VCaP (cell line): ENCODE measurements around the gene IMPA2.

Source experiments
- H3K27ac ChIP-seq: fragments of 450-650 bp; 2 replicates; pipeline ENCODE4 v1.5.1; 2017
- TF ChIP-seq, protein P1 (sequence below): fragments of 450-650 bp; conservative IDR thresholded peaks from 2 replicates; pipeline ENCODE4 v1.5.1; 2017; ENCODE audit warnings: mild to moderate bottlenecking, moderate library complexity

Gene IMPA2

DNA sequence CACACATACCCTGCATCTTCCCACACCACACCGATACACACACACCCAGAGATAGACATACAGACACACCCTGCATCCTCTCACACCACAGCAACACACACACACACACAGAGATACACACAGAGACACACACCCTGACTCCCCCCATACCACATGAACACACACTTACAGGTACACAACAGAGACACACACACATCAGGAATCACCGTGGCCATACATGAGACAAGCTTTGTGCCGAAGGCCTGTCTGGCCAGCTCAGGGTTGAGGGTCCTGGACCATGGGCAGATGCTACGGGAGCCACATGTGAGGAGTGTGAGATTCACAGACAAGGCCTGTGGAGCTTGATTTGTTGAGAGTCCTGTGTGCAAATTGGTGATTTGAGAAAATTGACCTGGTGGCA is 15.6 kb downstream of the IMPA2 start:
- H3K27ac ChIP-seq: no peak overlapping the region
- TF ChIP-seq, protein P1, sequence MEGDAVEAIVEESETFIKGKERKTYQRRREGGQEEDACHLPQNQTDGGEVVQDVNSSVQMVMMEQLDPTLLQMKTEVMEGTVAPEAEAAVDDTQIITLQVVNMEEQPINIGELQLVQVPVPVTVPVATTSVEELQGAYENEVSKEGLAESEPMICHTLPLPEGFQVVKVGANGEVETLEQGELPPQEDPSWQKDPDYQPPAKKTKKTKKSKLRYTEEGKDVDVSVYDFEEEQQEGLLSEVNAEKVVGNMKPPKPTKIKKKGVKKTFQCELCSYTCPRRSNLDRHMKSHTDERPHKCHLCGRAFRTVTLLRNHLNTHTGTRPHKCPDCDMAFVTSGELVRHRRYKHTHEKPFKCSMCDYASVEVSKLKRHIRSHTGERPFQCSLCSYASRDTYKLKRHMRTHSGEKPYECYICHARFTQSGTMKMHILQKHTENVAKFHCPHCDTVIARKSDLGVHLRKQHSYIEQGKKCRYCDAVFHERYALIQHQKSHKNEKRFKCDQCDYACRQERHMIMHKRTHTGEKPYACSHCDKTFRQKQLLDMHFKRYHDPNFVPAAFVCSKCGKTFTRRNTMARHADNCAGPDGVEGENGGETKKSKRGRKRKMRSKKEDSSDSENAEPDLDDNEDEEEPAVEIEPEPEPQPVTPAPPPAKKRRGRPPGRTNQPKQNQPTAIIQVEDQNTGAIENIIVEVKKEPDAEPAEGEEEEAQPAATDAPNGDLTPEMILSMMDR: no peak

DNA sequence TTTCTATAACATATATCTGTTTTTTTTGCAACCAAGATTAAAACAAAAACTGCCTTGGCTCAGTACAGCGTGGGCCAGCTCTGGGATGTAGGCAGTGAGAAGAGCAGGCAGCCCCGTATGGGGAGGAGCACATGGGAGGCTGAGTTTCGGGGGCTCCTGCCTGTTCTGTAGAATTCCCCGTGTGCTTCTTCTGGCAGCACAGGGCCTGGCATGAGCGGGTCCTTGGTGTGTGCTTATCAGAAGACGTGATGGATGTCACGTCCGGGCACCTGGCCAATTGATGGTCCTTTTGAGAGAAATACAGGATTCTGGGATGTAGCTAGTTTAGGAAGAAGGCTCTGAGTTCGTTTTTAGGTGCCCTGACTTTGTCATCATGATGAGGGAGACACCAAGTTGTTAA is 16.2 kb downstream of the IMPA2 start:
- H3K27ac ChIP-seq: no peak overlapping the region
- TF ChIP-seq, protein P1: no peak

DNA sequence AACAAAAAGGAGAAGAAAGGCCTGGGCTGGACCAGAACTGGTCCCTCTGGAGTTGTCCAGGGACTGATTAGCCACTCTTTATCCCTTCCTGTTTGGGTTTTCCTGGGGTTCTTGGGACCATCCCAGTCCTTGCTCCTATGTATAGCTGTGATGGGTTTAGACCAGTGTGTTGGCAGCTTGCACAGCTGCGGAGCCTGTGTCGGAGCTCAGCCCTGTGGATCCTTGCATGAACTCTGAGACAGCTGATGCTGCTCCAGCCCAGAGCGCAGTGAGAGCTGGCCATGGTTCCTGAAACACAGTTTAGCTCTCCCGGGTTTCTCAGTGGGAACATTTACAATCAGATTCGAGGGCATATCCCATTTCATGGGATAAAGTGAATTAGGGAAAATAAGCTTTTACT is 16.9 kb downstream of the IMPA2 start:
- H3K27ac ChIP-seq: no peak overlapping the region
- TF ChIP-seq, protein P1: no peak

DNA sequence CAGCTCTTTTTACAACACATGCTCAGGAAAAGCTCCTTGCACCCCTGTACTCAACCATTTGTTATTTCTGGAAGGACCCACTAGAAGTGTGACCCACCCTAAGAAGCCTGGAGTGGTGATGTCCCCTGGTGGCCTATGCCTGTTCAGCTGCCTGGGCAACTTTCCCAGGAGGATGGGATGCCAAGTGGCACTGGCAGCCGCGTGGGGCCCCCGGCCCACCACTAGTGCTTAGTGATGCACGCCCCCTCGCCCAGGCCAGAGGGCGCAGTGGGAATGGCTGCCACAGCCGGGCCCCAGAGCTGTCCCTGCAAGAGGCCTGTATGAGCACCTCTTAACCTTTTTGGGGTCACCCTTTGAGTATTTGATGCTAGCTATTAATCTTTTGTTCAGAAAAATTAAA is 18.1 kb downstream of the IMPA2 start:
- no peak overlapping the region for H3K27ac ChIP-seq

DNA sequence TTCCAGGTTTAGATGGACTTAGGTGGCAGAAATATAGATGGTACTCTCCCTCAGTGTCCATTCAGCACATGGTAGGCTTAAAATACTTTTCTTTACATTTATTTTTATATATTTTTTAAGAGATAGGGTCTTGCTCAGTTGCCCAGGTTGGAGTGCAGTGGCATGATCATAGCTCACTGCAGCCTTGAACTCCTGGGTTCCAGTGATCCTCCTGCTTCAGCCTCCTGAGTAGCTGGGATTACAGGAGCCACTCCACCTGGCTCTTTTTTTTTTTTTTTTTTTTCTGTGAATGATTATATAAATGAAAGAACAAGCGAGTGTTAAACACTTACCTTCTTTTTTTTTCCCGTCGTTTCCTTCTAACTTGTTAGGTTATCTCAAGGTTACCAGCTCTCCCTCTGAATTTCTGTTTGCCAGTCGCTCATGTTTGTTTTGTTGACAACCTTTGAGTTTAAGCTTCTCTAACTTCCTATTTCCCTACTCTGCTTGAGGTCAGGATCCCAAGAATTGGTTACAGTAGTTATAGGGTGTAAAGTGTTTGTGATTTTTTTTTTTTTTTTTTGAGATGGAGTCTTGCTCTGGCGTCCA is 18.9 kb downstream of the IMPA2 start:
- H3K27ac ChIP-seq: no peak overlapping the region
- TF ChIP-seq, protein P1: no peak

More for the DNA sequence above, 18.1 kb downstream of the IMPA2 start:
- TF ChIP-seq, protein P1: no peak

DNA sequence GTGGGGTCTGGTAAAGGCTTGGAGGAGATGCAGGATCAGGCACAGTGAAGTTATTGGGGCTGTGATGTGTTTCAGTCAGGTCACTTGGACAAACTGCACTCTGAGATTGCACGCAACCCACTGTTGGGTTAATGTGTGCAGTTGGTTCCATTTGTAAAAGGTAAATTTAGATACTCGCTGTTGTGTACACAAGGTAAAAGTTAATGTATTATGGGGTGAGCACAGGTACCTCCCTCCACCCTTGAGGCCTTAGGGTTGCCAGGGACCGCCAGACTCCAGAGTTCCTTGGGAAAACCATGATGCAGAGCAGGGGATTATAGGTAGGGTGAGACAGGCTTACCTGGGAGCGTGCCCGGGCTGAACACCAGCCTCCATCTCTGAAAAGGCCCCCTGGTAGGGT is 20.1 kb downstream of the IMPA2 start:
- TF ChIP-seq, protein P1: no peak

DNA sequence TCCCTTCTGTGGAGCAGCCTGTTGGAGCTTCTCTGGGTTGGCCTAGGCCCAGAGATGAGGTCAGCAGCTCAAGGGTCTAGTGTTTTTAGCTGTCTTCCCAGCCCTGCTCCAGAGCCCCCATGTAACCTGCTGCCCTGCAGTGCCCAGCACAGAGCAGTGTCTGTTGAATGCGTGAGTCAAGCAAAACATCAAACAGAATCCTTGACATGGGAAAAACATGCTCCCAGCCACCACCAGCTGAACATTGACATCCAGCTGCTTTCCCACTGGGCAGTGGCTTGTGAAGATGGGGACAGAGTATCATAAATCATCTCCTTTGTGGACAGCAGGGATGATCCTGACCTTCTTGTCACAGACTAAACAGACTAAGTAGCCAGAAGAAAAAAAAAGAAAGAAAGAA is 22.6 kb downstream of the IMPA2 start:
- TF ChIP-seq, protein P1: no peak
- no peak overlapping the region for H3K27ac ChIP-seq

More for the DNA sequence above, 20.1 kb downstream of the IMPA2 start:
- H3K27ac ChIP-seq: no peak overlapping the region
